OCI-LY7 (cell line): Measurements from ENCODE around the gene TRIM15. TPM values are rescaled to one million over a fixed set of nuclear protein-coding genes. Genes with fewer than 3 reads are reported as not detected.

Experiments used
- BruUV-seq: library from RNA; stranded (reverse); fragments of 400-500 nt; replicated peaks from 2 replicates; lab custom pipeline; 2021; lab: Mats Ljungman, UMichigan
- CTCF ChIA-PET: fragments of 300-600 bp; sonication (Branson Sonifier 250); formaldehyde crosslinking; loops from one replicate; lab custom pipeline; 2022; ENCODE audit warnings: antibody characterized with exemption; ENCODE audit not compliant: unreplicated experiment; lab: Charles Lee
- POLR2A ChIA-PET: fragments of 300-600 bp; sonication (Branson Sonifier 250); formaldehyde crosslinking; loops from one replicate; lab custom pipeline; 2022; ENCODE audit warnings: antibody characterized with exemption; lab: Charles Lee
- DNase-seq: peaks from one replicate; pipeline ENCODE4 v3.0.0-alpha.2; 2015; ENCODE audit warnings: low spot score
- H2AFZ ChIP-seq: fragments of 200-600 bp; sonication (generic), shearing (Covaris generic); 2 replicates; pipeline ENCODE4 v1.6.1; 2014; ENCODE audit warnings: mild to moderate bottlenecking, antibody characterized with exemption, low read length, moderate library complexity
- H3K27ac ChIP-seq: fragments of 200-600 bp; sonication (generic); 2 replicates; pipeline ENCODE4 v1.5.1; 2014; ENCODE audit warnings: mixed run types, low read depth, mild to moderate bottlenecking, moderate library complexity, low read length, inconsistent platforms; ENCODE audit not compliant: poor library complexity, severe bottlenecking
- H3K36me3 ChIP-seq: fragments of 200-600 bp; sonication (generic); 2 replicates; pipeline ENCODE4 v1.6.1; 2014; ENCODE audit warnings: mild to moderate bottlenecking, antibody characterized with exemption, low read length, moderate library complexity, mixed read lengths; ENCODE audit not compliant: insufficient read depth
- H3K4me1 ChIP-seq: fragments of 200-600 bp; sonication (generic); 2 replicates; pipeline ENCODE4 v1.5.1; 2014; ENCODE audit warnings: mild to moderate bottlenecking, low read length; ENCODE audit not compliant: insufficient read depth, poor library complexity, severe bottlenecking
- H3K4me2 ChIP-seq: fragments of 200-600 bp; sonication (generic); 2 replicates; pipeline ENCODE4 v1.6.1; 2014; ENCODE audit warnings: mild to moderate bottlenecking, low read length
- H3K4me3 ChIP-seq: fragments of 200-600 bp; sonication (generic); 2 replicates; pipeline ENCODE4 v1.5.1; 2014; ENCODE audit warnings: mild to moderate bottlenecking, low read depth, low read length; ENCODE audit not compliant: poor library complexity, severe bottlenecking
- H3K79me2 ChIP-seq: fragments of 200-600 bp; sonication (generic); 2 replicates; pipeline ENCODE4 v1.6.1; 2016; ENCODE audit warnings: low read depth, mild to moderate bottlenecking, low read length, moderate library complexity, mixed read lengths; ENCODE audit not compliant: insufficient read depth
- H3K9me2 ChIP-seq: fragments of 200-600 bp; sonication (generic); 2 replicates; pipeline ENCODE4 v1.6.1; 2016; ENCODE audit warnings: mild to moderate bottlenecking, low read length, mixed read lengths; ENCODE audit not compliant: insufficient read depth
- H3K9me3 ChIP-seq: fragments of 200-600 bp; sonication (generic); 2 replicates; pipeline ENCODE4 v1.6.1; 2014; ENCODE audit warnings: mild to moderate bottlenecking, mixed run types, low read length, mixed read lengths
- H4K20me1 ChIP-seq: fragments of 200-600 bp; sonication (generic); 2 replicates; pipeline ENCODE4 v1.6.1; 2014; ENCODE audit warnings: mild to moderate bottlenecking, antibody characterized with exemption, low read length, moderate library complexity, mixed read lengths; ENCODE audit not compliant: insufficient read depth
- CTCF ChIP-seq: fragments of 200-600 bp; sonication (generic); conservative IDR thresholded peaks from 2 replicates; pipeline ENCODE4 v1.5.1; 2014; ENCODE audit warnings: mild to moderate bottlenecking, antibody characterized with exemption, low read length, moderate library complexity, mixed read lengths
- EZH2phosphoT487 ChIP-seq: fragments of 200-600 bp; sonication (generic); IDR thresholded peaks from 2 replicates; pipeline ENCODE4 v1.6.1; 2018; ENCODE audit warnings: low read depth, borderline replicate concordance, mild to moderate bottlenecking, mixed run types, antibody characterized with exemption, low read length, moderate library complexity, mixed read lengths
- intact Hi-C: fragments of 100-400 bp; cut with micrococcal nuclease; formaldehyde crosslinking; loops from one replicate; pipeline ENCODE4 v1.10.0; 2022; ENCODE audit not compliant: unreplicated experiment
- total RNA-seq, 2 experiments: library from RNA; depleted of rRNA in 1 of 2; stranded (reverse); fragments of >200 nt in 1 of 2; shearing (Covaris generic) in 1 of 2; gene quantifications; 2 replicates each; pipeline ENCODE4 v1.2.3, GENCODE V29; 2014 to 2022

Gene TRIM15
- total RNA-seq, 2 experiments from 2014 or later, result not detected

GRCh38 chr6:30130887-30131862 lies 32.2 kb upstream of the TRIM15 start:
- no peaks in the 10 kb centered on the region for H3K9me2 ChIP-seq
- no peaks in the 10 kb centered on the region for H3K9me3 ChIP-seq
- no TSS peak for BruUV-seq
- ChIA-PET POLR2A (interaction anchor here (1.1 kb wide), 1 partner anchor 28 kb away, joined by 3 read pairs; no protein-coding TSS in a partner anchor), CTCF (interaction anchor here (0.6 to 1.0 kb wide), 2 partner anchors 12 to 19 kb away, joined by 3 read pairs; no protein-coding TSS in a partner anchor)
- H3K27ac ChIP-seq, result no peak overlapping the region
- H3K4me3 ChIP-seq, result no peak overlapping the region
- peak overlapping the region; percentile 37; the same call in 1 of the 2 replicates for H3K4me2 ChIP-seq
- H3K36me3 ChIP-seq, result no peaks in the 10 kb centered on the region
- peaks cover 4% of the 10 kb centered on the region for H3K4me1 ChIP-seq
- intact Hi-C loops, result loop anchor here (1.0 kb wide), 2 partner anchors 28 to 283 kb away; no protein-coding TSS in a partner anchor
- H4K20me1 ChIP-seq, result no peaks in the 10 kb centered on the region
- peak; percentile 89 for DNase-seq
- no peaks in the 10 kb centered on the region for H3K79me2 ChIP-seq
- peak overlapping the region; percentile 52; the same call in 1 of the 2 replicates for H2AFZ ChIP-seq
- no peak for TF ChIP-seq EZH2phosphoT487
- peak; percentile 100 for TF ChIP-seq CTCF

GRCh38 chr6:30131947-30132497 lies 31.3 kb upstream of the TRIM15 start:
- H3K4me1 ChIP-seq, result peaks cover 4% of the 10 kb centered on the region
- no peak overlapping the region for H3K4me3 ChIP-seq
- intact Hi-C loops, result loop anchor here (1.0 kb wide), 2 partner anchors 29 to 284 kb away; no protein-coding TSS in a partner anchor
- TF ChIP-seq EZH2phosphoT487 (no peak), CTCF (no peak)
- H3K9me3 ChIP-seq, result no peaks in the 10 kb centered on the region
- no peak overlapping the region for H3K27ac ChIP-seq
- ChIA-PET POLR2A (interaction anchor here (1.1 kb wide), 1 partner anchor 29 kb away, joined by 3 read pairs; no protein-coding TSS in a partner anchor), CTCF (interaction anchor here (1.3 kb wide), 1 partner anchor 29 kb away, joined by 3 read pairs; no protein-coding TSS in a partner anchor)
- no peaks in the 10 kb centered on the region for H3K79me2 ChIP-seq
- no peaks in the 10 kb centered on the region for H3K36me3 ChIP-seq
- H2AFZ ChIP-seq, result no peak overlapping the region
- H3K4me2 ChIP-seq, result no peak overlapping the region
- DNase-seq, result no peak
- H4K20me1 ChIP-seq, result no peaks in the 10 kb centered on the region
- no TSS peak for BruUV-seq
- H3K9me2 ChIP-seq, result no peaks in the 10 kb centered on the region
